Left kidney (tissue), 2 donors: ENCODE results near the gene MINDY1. TPM values are rescaled to one million over a fixed set of nuclear protein-coding genes. Genes with fewer than 3 reads are reported as not detected.

Source experiments
- DNase-seq: peaks from one replicate; pipeline ENCODE4 v3.0.0-alpha.2; 2013
- polyA plus RNA-seq: library from polyadenylated mRNA; unstranded; fragments of 120-200 nt; gene quantifications from one replicate; pipeline ENCODE4 v1.2.1, GENCODE V29; 2013; ENCODE audit not compliant: insufficient read length

Gene MINDY1
- polyA plus RNA-seq, 1 donor = 47.9 TPM

DNA sequence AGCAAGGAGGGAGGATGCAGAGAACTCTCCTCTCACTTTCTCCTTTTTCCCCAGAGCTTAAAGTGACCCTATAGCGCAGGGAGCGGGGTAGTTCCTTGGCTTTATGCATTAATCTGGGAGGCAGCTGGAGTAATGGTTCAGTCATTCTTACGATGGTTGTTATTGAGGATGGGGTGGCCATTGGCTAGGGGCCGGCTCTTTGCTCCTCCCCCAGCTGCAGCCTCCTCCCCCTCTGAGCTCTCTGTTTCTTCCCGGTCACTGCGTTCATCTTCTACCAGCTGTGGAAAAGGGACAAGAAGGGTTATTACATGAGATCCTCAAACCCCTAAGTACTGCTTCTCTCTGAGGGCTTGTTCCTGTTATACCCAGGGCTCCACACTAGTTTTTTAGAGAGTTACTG lies 40.7 kb downstream of the MINDY1 start:
- DNase-seq = no peak

DNA sequence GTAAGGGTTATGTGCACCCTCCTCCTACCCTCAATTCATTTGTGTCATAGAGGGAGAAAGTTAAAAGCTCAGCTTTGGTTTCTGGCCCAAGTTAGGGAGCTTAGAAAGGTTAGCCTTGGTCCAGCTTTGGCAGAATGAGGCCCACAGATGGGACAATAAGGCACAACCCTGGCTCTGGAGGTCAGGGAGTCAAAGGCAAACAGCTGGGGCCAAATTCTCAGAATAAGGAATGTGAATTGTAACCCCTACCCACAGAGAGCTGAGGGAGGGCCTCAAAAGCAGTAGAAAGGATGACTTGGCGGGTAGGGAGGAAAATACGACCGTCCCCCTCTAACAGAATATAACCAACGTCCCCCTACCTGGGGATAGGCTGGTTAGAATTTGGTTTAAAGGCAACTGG lies 41.1 kb downstream of the MINDY1 start:
- DNase-seq = no peak

DNA sequence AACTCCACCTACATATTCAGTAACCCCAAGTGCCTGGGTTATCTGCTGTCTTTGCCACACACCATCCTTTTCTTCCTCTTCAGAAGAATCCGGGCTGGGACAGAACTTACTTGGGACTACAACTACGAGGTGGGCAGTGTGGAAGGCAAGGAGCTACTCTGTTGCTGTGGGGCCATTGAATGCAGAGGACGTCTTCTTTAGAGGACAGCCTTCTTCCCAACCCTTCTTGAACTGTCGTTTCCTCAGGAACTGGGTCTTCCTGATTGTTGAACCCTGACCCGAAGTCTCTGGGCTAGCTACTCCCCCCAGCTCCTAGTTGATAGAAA lies 42.6 kb downstream of the MINDY1 start:
- no peak for DNase-seq

DNA sequence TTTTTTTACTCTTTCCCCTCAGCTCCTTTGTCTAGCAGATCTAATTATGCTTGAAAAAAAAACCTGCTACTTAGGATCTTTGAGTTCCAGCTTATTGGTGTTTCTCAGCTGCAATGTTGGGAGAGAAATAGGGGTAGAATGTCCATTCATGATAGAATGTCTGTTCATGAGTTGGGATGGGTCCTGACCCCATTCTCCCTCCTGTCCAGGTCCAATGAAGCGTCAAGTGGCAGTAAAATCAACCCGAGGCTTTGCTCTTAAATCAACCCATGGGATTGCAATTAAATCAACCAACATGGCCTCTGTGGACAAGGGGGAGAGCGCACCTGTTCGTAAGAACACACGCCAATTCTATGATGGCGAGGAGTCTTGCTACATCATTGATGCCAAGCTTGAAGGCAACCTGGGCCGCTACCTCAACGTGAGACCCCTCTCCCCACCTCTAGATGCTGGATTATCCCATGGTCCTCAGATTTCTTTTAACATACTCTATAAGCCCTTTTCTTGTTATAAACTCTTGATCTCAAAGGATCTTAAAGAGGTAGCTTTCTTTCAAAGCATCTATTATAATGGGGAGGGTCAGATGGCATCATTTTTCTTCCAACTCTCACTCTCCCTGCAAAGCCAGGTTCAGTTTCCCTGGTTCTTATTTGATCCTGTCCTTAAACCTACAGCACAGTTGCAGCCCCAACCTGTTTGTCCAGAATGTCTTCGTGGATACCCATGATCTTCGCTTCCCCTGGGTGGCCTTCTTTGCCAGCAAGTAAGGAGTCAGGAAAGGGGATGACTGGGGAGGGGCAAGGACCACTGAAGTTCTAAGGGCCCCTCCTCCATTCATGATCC lies 43.2 kb downstream of the MINDY1 start:
- DNase-seq = no peak

DNA sequence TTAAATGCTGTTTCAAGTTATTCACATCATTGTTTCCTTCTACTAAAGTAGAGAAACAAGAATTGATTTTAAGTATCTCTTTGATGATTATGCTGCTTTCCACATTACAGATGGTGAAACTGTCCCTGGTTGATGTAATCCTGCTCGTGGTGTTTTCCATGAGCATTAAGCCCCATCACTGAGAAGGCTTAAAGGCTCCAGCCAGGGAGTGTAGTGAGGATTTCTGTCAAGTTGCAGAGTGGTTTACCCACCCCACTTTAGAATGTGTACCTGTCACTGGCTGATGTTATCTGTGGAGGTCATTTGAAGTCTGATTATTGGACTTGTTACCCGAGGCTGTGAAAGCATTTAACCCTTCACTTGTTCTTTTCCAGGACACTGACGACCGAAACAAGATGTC lies 44.9 kb downstream of the MINDY1 start:
- no peak for DNase-seq

DNA sequence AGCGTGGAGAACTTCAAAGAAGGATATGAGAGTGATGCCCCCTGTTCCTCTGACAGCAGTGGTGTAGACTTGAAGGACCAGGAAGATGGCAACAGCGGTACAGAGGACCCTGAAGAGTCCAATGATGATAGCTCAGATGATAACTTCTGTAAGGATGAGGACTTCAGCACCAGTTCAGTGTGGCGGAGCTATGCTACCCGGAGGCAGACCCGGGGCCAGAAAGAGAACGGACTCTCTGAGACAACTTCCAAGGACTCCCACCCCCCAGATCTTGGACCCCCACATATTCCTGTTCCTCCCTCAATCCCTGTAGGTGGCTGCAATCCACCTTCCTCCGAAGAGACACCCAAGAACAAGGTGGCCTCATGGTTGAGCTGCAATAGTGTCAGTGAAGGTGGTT lies 46.1 kb downstream of the MINDY1 start:
- DNase-seq = no peak

DNA sequence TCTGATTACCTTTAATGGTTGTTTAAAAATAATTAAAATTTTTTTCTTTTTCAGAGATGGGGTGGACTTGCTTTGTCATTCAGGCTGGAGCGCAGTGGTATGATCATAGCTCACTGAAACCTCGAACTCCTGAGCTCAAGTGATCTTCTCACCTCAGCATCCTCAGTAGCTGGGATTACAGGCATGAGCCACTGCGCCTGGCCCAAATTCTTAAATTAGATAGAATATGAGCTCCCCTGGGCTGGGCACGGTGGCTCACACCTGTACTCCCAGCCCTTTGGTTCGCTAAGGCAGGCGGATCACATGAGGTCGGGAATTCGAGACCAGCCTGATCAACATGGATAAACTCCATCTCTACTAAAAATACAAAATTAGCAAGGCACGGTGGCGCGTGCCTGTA lies 49.0 kb downstream of the MINDY1 start:
- no peak for DNase-seq

DNA sequence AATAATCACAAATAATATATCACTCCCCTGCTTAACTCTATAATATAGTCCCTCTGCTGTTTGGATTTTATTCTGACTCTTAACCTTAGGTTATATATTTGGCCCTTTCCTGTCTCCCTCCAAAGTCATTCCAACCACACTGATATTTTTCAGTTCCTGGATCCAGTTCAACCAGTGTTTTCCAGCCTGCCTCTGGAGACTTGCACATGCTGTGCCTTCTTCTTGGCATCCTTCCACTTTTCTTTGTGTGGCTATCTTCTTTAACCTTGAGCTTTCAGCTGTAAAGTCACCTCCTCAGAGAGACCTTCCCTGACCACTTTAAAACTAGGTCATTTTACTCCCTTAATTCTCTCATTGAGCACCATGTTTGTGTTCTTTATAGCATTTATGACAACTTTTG lies 51.4 kb downstream of the MINDY1 start:
- DNase-seq = no peak

DNA sequence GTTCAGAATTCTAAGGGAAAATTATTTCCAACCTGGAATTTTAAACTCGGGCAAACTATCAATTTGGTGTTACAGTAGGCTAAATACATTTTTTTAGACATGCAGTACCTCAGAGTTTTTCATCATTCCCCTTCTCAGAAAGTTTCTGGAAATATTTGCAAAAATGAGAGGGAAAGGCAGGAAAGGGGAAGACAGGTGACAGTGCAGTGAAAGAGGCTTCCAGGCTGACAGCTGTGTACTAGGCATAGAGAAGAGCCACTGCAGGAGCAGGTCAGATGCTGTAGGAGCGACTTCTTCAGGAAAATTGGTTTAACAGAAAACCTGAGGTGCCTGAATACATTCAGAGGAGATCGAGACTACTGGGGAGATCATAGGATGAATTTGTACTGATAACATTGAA lies 52.0 kb downstream of the MINDY1 start:
- DNase-seq = no peak

Other genes with a start within 250 kb of the MINDY1 start
- 7.7 TPM for gene CTSS, start 241.1 kb downstream of the MINDY1 start, polyA plus RNA-seq
- 27.6 TPM for gene CTSK, start 198.6 kb downstream of the MINDY1 start, polyA plus RNA-seq
- 64.4 TPM for gene ARNT, start 130.3 kb downstream of the MINDY1 start, polyA plus RNA-seq
- 0.22 TPM for gene CTXND2, start 119.8 kb downstream of the MINDY1 start, polyA plus RNA-seq
- gene SETDB1, start 80.5 kb downstream of the MINDY1 start, polyA plus RNA-seq = 108 TPM
- 307 TPM for gene CERS2, start 32.1 kb downstream of the MINDY1 start, polyA plus RNA-seq
- gene ANXA9, start 24.6 kb downstream of the MINDY1 start, polyA plus RNA-seq = 17.1 TPM
- 47.6 TPM for gene PRUNE1, start 1.5 kb upstream of the MINDY1 start, polyA plus RNA-seq
- 3.4 TPM for gene BNIPL, start 29.7 kb upstream of the MINDY1 start, polyA plus RNA-seq
- gene C1orf56, start 40.8 kb upstream of the MINDY1 start, polyA plus RNA-seq = 10.0 TPM
- gene CDC42SE1, start 52.7 kb upstream of the MINDY1 start, polyA plus RNA-seq = 88.6 TPM
- 25.4 TPM for gene MLLT11, start 53.5 kb upstream of the MINDY1 start, polyA plus RNA-seq
- gene GABPB2, start 63.9 kb upstream of the MINDY1 start, polyA plus RNA-seq = 16.2 TPM
- gene SEMA6C, start 139.7 kb upstream of the MINDY1 start, polyA plus RNA-seq = 29.8 TPM
- 1.6 TPM for gene TNFAIP8L2, start 149.7 kb upstream of the MINDY1 start, polyA plus RNA-seq
- 16.9 TPM for gene LYSMD1, start 159.0 kb upstream of the MINDY1 start, polyA plus RNA-seq
- gene SCNM1, start 159.2 kb upstream of the MINDY1 start, polyA plus RNA-seq = 42.3 TPM
- 1.7 TPM for gene TMOD4, start 169.1 kb upstream of the MINDY1 start, polyA plus RNA-seq
- gene VPS72, start 183.3 kb upstream of the MINDY1 start, polyA plus RNA-seq = 67.6 TPM
- 92.7 TPM for gene PIP5K1A, start 191.7 kb upstream of the MINDY1 start, polyA plus RNA-seq
- gene PSMD4, start 247.8 kb upstream of the MINDY1 start, polyA plus RNA-seq = 181 TPM